Fibroblast of lung (primary cell): Measurements from ENCODE around the gene ACAA1. TPM values are rescaled to one million over a fixed set of nuclear protein-coding genes. Genes with fewer than 3 reads are reported as not detected.

Source experiments
- DNase-seq, 2 donors: peaks; one replicate each; pipeline versions ENCODE4 v3.0.0 to v3.0.0-alpha.2; 2010; ENCODE audit warnings: low read depth in 2 of 2
- H2AFZ ChIP-seq: 2 replicates; pipeline ENCODE4 v1.5.1; 2012; ENCODE audit warnings: low read length, control low read depth, inconsistent platforms
- H3K27ac ChIP-seq: 2 replicates; pipeline ENCODE4 v1.5.1; 2011; ENCODE audit warnings: low read length, control low read depth; ENCODE audit not compliant: insufficient read depth
- H3K27me3 ChIP-seq: 2 replicates; pipeline ENCODE4 v1.5.1; 2011; ENCODE audit warnings: mild to moderate bottlenecking, low read length; ENCODE audit not compliant: control insufficient read depth, insufficient read depth
- H3K36me3 ChIP-seq: 2 replicates; pipeline ENCODE4 v1.5.1; 2011; ENCODE audit warnings: low read length; ENCODE audit not compliant: control insufficient read depth, insufficient read depth
- H3K4me1 ChIP-seq: 2 replicates; pipeline ENCODE4 v1.5.1; 2011; ENCODE audit warnings: low read length; ENCODE audit not compliant: control insufficient read depth, insufficient read depth; ENCODE audit errors: extremely low read depth
- H3K4me2 ChIP-seq: 2 replicates; pipeline ENCODE4 v1.5.1; 2011; ENCODE audit warnings: low read length, control low read depth; ENCODE audit not compliant: insufficient read depth; ENCODE audit errors: extremely low read depth
- H3K4me3 ChIP-seq, 4 experiments: fragments of 200-600 bp in 1 of 4; sonication (generic) in 1 of 4; replicated peaks in 1 of 4; 2 replicates each; pipeline ENCODE4 v1.5.1; 2011 to 2016; ENCODE audit warnings: low read length in 4 of 4, low read depth in 3 of 4, mild to moderate bottlenecking in 3 of 4, control low read depth in 2 of 4, inconsistent platforms in 1 of 4, mixed read lengths in 1 of 4; ENCODE audit not compliant: insufficient read depth in 1 of 4; ENCODE audit errors: control extremely low read depth in 1 of 4
- H3K79me2 ChIP-seq: 2 replicates; pipeline ENCODE4 v1.5.1; 2012; ENCODE audit warnings: mild to moderate bottlenecking, low read length, inconsistent platforms; ENCODE audit not compliant: control insufficient read depth, insufficient read depth
- H3K9ac ChIP-seq: 2 replicates; pipeline ENCODE4 v1.5.1; 2011; ENCODE audit warnings: mild to moderate bottlenecking, low read length, control low read depth; ENCODE audit not compliant: insufficient read depth
- H3K9me3 ChIP-seq: 2 replicates; pipeline ENCODE4 v1.5.1; 2012; ENCODE audit warnings: low read depth, low read length; ENCODE audit not compliant: control insufficient read depth, insufficient read depth
- H4K20me1 ChIP-seq: 2 replicates; pipeline ENCODE4 v1.5.1; 2011; ENCODE audit warnings: low read length; ENCODE audit not compliant: control insufficient read depth, insufficient read depth; ENCODE audit errors: extremely low read depth
- EZH2 ChIP-seq: IDR thresholded peaks from 2 replicates; pipeline ENCODE4 v1.5.1; 2012; ENCODE audit warnings: low read length, control low read depth, mild to moderate bottlenecking; ENCODE audit errors: missing control alignments
- polyA plus RNA-seq, 2 donors: library from polyadenylated mRNA; depleted of rRNA in 1 of 2; stranded (reverse) in 1 of 2; unstranded in 1 of 2; fragments of >200 nt; gene quantifications; 2 replicates each; pipeline ENCODE4 v1.2.1, GENCODE V29; 2011 to 2012; ENCODE audit warnings: missing spikeins in 1 of 2
- total RNA-seq: library from RNA; depleted of rRNA; stranded (reverse); fragments of >200 nt; gene quantifications from 2 replicates; pipeline ENCODE4 v1.2.1, GENCODE V29; 2014
- TF ChIP-seq, protein P1 (sequence below), 2 donors: IDR thresholded peaks in 1 of 2; conservative IDR thresholded peaks in 1 of 2; 1 replicate in 1 of 2; 2 replicates in 1 of 2; pipeline ENCODE4 v1.5.1; 2011 to 2012; ENCODE audit warnings: low read length in 2 of 2, control low read depth in 1 of 2, inconsistent platforms in 1 of 2, low read depth in 1 of 2, mild to moderate bottlenecking in 1 of 2

ACAA1 gene
- total and polyA plus RNA-seq, 2 donors (not counting 1 experiment from before 2014, with no cell fraction given) = 40.6 to 41.0 TPM

DNA sequence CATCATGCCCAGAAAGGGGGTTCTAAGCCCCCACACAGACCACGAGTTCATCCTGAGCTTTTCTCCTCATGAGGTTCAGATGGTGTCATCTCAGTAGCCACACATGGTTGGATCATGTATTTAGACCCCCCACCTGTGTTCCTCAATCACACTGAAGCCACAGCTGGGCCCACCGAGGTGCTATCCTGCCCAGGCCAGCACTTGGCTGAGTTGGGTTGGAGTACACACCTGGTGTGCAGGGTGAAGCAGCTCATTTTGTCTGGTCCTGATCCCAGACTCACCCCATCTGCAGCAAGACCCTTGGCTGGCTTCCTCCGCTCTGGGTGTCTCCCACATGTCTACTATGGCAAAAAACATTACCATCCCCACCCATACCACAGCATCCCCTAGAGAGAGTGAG is 41.9 kb downstream of the ACAA1 start:
- no peaks in the 10 kb centered on the region for H3K79me2 ChIP-seq
- peaks cover 21% of the 10 kb centered on the region for H3K27me3 ChIP-seq
- no peak for DNase-seq
- no peak overlapping the region for H3K9ac ChIP-seq
- H2AFZ ChIP-seq = no peak overlapping the region
- no peaks in the 10 kb centered on the region for H3K9me3 ChIP-seq
- H3K27ac ChIP-seq = no peak overlapping the region
- no peaks in the 10 kb centered on the region for H3K36me3 ChIP-seq
- H3K4me1 ChIP-seq = no peaks in the 10 kb centered on the region
- H4K20me1 ChIP-seq = no peaks in the 10 kb centered on the region
- H3K4me2 ChIP-seq = no peak overlapping the region
- TF ChIP-seq EZH2 = no peak
- no peak overlapping the region for H3K4me3 ChIP-seq

DNA sequence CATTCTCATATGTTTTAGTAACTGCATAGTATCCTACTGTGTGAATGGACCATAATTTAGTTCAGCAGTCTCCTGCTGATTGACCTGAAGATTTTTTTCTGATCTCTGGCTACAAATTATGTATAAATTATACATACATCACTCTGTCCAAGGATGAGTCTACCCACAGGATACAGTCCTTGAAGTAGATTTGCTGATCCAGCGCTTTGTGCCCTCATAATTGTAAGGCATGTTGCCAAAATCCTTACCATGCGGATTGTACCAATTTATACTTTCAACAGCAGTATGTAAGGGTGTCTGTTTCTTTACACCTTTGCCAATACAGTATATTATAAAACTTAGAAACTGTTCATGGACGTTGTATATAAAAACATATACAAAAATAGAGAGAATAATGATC is 46.5 kb downstream of the ACAA1 start:
- no peak for DNase-seq

DNA sequence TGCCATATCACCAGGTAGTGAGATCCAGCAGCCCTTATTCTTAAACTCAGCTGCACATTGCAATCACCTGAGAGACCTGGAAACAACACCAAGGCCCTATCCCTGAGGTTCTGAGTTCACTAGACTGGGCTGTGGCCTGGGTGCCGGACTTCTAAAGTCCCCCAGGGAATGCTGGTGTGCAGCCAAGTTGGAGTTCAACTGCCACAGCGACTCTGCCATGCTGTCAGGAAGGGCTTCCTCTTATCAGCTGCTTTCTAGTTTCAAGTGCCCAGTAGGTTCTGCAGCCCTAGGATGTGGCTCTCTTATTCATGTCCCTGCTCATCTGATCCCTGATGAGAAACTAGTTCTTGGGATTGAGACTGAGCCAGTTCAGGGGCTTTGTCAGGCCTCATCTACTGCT is 47.8 kb downstream of the ACAA1 start:
- TF ChIP-seq EZH2 = no peak
- TF ChIP-seq, protein P1, sequence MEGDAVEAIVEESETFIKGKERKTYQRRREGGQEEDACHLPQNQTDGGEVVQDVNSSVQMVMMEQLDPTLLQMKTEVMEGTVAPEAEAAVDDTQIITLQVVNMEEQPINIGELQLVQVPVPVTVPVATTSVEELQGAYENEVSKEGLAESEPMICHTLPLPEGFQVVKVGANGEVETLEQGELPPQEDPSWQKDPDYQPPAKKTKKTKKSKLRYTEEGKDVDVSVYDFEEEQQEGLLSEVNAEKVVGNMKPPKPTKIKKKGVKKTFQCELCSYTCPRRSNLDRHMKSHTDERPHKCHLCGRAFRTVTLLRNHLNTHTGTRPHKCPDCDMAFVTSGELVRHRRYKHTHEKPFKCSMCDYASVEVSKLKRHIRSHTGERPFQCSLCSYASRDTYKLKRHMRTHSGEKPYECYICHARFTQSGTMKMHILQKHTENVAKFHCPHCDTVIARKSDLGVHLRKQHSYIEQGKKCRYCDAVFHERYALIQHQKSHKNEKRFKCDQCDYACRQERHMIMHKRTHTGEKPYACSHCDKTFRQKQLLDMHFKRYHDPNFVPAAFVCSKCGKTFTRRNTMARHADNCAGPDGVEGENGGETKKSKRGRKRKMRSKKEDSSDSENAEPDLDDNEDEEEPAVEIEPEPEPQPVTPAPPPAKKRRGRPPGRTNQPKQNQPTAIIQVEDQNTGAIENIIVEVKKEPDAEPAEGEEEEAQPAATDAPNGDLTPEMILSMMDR (conservative IDR thresholded peaks at IDR 0.05 in 1 of 2, IDR thresholded peaks at IDR 0.05 in 1 of 2; ENCODE audit: low read depth in 1 of 2, low read length in 2 of 2) = no peak
- Histone ChIP-seq H4K20me1 (no peaks in the 10 kb centered on the region), H3K36me3 (no peaks in the 10 kb centered on the region), H3K9ac (no peak overlapping the region), H3K9me3 (peaks cover 2% of the 10 kb centered on the region), H3K4me1 (no peaks in the 10 kb centered on the region), H2AFZ (no peak overlapping the region), H3K4me3 (no peak overlapping the region), H3K27me3 (peaks cover 8% of the 10 kb centered on the region), H3K79me2 (no peaks in the 10 kb centered on the region), H3K4me2 (no peak overlapping the region), H3K27ac (no peak overlapping the region)
- no peak for DNase-seq

More for the DNA sequence above, 46.5 kb downstream of the ACAA1 start:
- H3K27me3 ChIP-seq = peaks cover 13% of the 10 kb centered on the region
- no peaks in the 10 kb centered on the region for H3K9me3 ChIP-seq
- H3K4me1 ChIP-seq = no peaks in the 10 kb centered on the region
- no peaks in the 10 kb centered on the region for H3K36me3 ChIP-seq
- no peak overlapping the region for H3K9ac ChIP-seq
- no peaks in the 10 kb centered on the region for H4K20me1 ChIP-seq
- H3K79me2 ChIP-seq = no peaks in the 10 kb centered on the region
- no peak for TF ChIP-seq EZH2
- TF ChIP-seq, protein P1 (conservative IDR thresholded peaks at IDR 0.05 in 1 of 2, IDR thresholded peaks at IDR 0.05 in 1 of 2; ENCODE audit: low read depth in 1 of 2, low read length in 2 of 2) = no peak
- H3K4me2 ChIP-seq = no peak overlapping the region
- no peak overlapping the region for H2AFZ ChIP-seq
- H3K4me3 ChIP-seq = no peak overlapping the region
- no peak overlapping the region for H3K27ac ChIP-seq
